HG03060 (cell line): ENCODE data around the gene UTS2R.
"Not testable (repeated sequence)": the region's sequence is repeated elsewhere in the genome, so short reads cannot be mapped to it uniquely, and the experiment has no call there.

Experiments used
- ATAC-seq: cut with Tn5 transposase; IDR thresholded peaks from one replicate; pipeline ENCODE4 v1.9.1; 2021; ENCODE audit warnings: low read depth, moderate number of reproducible peaks; ENCODE audit not compliant: unreplicated experiment

UTS2R gene

DNA sequence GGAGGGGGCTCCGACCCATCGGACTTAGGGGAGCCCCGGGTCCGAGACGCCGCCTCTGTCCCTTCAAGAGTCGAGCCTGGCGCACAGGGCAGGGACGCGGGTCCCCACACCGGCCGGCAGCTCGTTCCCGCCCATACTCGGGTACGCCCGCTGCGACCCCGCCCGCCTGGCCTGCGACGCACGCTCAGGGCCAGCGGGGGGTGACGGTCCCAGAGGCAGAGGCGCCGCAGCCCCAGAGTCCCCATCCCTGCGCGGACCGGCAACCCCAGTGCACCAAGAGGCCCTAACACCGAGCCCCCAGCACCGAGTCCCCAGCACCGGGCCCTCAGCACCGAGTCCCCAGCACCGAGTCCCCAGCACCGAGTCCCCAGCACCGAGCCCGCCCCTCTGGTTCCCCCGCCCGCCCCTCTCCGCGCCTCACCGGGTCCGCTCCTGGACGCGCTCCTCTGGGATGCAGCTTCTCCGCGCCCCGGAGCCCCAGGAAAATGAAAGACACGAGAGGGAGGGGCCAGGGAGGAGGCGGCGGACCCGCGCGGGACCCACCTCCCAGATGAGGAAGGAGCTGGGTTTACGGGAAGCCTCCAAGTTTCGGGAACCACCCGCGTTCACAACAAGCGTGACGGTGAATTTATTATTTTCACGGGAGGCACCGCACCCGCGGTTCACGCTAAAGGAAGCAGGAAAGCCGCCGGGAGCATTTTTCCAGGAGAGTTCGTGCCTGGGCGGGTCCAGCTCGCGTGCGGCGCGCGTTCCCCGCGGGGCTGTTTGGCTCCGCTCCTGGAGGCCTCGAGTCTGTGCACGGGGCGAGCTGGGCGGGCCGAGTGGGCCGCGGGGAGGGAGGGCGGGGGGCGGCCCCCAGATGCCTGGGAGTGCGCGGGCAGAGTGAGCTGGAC lies 38.0 kb upstream of the UTS2R start, which contains the start of gene SECTM1:
Gene SECTM1 (minus strand): TSS at position 488 of the 893 bp plus-strand sequence. CDS start 6,526 bp downstream, outside the sequence.
- no peak for ATAC-seq

DNA sequence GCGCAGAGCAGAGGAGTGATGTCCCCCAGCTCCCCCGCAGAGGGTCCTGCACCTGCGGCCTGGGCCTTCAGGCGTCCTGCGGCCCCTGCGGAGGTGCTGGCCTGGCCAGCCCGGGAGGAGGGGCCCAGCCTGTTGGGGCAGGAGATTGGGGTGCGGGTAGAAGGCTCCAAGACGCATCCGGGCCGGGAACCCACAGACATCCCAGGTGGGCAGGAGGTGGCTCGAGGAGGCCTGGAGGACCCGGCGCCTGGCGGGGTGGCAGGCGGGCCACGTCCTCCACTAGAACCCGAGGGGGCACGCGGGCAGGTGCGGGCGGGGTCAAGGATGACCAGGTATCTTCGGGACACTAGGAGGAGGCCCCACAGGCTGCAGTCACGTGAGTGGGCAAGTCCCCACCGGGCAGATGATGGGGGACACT lies 37.4 kb upstream of the UTS2R start:
- no peak for ATAC-seq

DNA sequence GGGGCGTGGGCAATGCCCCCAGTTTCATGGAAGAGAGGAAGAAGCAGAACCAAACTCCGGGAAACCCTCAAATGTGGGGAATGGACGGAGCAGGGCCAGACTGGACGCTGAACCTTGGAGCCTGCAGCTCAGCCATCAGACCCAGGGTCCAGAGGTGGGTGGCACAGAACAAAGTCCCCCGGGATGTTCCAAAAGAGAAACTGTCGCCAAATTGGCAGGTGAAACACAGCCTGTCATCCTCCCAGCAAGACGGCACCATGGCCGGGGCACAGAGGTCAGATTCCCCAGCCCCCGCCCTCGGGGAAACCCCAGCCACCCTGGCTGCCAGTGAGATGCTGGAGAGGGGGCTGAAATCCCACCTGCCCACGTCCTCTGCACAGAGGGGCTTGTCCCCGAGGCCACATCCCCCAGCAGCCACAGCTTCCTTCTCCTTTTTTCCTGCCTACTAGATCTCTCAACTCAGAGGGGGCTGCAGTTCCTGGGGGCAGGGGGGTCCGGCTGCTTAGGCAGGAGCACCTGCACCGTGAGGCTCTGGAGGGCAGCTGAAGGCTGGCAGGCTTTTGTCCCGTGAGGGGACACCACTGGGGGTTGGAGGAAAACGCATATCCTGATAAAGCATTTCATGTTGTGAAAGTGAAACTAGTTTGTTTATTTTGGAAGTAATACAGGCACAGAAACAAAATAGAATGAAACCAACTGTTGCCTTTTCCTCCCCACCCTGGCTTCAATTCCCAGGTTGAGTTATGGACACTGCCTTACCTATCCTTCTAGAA lies 36.8 kb upstream of the UTS2R start:
- no peak for ATAC-seq

- ATAC-seq, result no peak
Measured at GRCh38 chr17:82338858-82339633, 32.5 kb upstream of the UTS2R start.

DNA sequence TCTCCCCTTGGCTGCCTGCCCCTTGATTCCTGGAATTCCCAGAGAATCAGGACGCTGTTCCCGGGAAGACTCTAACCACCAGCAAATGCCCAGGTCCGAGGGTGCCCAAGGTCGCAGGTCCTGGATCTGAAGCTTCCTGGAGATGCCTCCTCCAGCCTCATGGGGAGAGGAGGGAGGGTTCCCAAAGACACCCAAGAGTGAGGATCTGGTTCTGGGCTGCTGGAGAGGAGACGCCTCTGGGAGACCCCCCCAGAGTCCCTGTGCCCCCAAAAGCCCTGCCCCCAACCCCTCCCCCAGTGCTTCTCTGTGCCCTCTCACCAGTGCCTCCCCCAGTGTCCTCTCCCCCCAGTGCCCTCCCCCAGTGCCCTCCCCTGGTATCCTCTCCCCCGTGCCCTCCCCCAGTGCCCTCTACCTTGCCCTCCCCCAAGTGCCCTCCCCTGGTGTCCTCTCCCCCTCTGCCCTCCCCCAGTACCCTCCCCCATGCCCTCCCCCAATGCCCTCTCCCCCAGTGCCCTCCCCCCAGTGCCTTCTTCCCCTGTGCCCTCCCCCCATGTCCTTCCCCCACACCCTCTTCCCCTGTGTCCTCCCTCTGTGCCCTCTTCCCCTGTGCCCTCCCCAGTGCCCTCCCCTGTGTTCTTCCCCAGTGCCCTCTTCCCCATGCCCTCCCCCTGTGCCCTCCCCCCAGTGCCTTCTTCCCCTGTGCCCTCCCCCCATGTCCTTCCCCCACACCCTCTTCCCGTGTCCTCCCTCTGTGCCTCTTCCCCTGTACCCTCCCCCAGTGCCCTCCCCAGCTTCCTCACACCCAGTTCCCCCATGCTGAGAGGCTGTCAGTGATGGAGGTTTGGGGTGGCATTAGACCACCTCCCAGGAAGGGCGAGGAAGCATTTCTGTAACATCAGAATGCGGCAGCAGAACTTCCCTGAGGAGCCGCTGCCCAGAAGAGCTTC lies 31.7 kb upstream of the UTS2R start:
- no peak for ATAC-seq

- ATAC-seq, result no peak
Measured at GRCh38 chr17:82342361-82343079, 29.0 kb upstream of the UTS2R start.

- ATAC-seq, result no peak
Measured at GRCh38 chr17:82343560-82343959, 28.0 kb upstream of the UTS2R start.

DNA sequence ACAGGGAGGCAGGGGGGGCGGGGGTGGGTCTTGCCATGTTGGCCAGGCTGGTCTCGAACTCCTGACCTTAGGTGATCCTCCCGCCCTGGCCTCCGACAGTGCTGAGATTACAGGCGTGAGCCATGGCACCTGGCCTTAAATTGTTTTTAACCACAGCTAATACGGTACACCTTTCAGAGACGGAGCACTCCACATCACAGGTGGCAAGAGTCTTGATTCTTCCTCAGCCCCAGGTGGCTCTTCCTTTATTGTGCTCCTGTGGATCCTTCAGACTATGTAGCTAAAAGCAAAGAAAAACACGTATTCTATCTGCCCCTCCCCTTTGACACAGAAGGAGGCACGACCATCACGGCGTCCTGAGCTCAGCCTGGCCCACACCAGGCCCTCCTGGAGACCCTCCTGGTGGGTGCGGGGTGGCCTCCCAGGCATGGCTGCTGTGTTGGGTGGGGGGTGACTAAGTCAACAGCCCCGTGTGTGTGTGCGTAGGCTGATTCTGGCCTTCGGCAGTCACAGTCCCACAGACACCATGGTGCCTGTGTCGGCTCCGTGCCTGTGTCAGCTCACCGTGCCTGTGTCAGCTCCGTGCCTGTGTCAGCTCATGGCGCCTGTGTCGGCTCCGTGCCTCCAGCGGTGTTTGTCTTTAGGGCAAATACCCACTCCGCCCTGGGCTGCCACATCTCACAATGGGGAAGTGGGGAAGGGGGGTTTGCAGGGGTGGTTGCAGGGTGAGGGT lies 27.2 kb upstream of the UTS2R start:
- ATAC-seq, result no peak

GRCh38 chr17:82345151-82345976 lies 26.2 kb upstream of the UTS2R start:
- ATAC-seq, result no peak

- no peak for ATAC-seq
Measured at GRCh38 chr17:82346342-82347300, 24.9 kb upstream of the UTS2R start.

GRCh38 chr17:82347994-82348393 lies 23.6 kb upstream of the UTS2R start:
- ATAC-seq, result not testable (repeated sequence)

- no peak for ATAC-seq
Measured at GRCh38 chr17:82348434-82348833, 23.1 kb upstream of the UTS2R start.

DNA sequence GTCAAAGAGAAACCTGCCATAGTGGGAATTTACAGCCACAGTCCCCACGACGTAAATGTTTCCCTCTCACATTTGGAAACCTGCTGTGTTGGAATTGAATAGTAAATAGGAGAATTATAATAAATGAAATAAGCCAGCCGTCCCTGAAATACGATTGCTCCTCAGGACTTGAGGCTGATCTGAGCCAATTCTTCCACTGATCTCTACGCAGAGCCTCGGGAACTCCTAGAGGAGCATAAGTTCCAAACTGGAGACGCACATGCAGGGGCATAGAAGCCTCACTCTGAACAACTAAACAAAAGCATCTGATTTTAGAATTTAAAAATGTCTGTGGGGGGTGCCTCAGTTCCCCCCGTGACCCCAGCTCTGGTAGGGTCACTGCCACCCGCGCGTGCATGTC lies 22.7 kb upstream of the UTS2R start:
- no peak for ATAC-seq

GRCh38 chr17:82349287-82349701 lies 22.3 kb upstream of the UTS2R start:
- ATAC-seq, result no peak

DNA sequence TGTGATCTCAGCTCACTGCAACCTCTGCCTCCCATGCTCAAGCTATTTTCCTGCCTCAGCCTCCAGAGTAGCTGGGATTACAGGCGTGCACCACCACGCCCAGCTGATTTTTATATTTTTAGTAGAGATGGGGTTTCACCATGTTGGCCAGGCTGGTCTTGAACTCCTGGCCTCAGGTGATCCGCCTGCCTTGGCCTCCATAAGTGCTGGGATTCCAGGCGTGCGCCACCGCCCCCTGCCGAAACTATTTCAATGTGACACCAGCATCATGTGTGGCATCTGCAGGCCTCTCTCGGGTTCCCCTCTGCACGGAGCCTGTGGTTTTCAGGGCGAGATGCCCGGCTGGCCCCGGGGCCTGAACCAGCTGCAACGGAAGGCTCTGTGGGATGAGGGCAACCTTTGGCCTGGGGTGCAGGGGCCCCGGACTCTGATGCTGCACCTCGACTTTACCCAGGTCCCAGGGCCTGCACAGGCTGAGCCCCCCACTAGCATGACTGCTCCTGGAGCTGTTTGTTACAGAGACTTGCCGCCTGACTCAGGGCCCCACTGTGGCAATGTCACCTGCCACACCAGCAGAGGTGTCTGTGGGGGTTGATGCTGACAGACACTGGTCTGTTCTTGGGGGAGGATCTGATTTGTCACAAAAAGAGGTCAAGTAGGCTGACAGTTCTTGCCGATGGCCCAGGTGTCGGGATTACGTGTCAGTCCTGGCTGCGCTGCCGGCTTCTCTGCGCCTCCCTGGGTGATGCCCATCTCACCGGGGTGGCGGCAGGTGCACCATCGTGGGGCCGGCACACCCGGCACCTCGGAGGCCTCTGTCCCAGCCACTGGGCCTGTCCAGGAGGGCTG lies 21.2 kb upstream of the UTS2R start:
- no peak for ATAC-seq
